Measurements from ENCODE around the gene HNF1B.

The HNF1B gene

DNA sequence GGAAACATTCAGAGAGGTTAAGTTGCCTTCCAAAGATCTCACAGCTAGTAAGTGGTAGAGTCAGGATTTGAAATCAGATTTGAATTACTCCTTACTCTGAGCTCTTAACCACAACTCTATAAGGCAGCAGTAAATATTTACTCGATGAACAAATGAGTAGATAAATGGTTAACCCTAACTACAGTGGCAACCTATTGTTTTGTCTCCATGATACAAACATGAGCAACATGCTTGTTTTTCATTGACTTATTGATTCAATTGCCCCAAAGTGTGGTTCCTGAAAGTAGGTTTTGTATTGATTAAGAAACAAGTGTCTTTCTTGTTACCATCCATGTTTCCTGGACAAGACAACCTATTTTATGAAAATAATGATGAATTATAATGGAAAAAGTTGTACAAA is 66.8 kb downstream of the HNF1B start:
- Histone ChIP-seq H3K9me3 (ENCODE audit: control extremely low read depth in 1 of 5, control insufficient read depth in 4 of 5, insufficient read depth in 2 of 5, low read depth in 1 of 5, low read length in 4 of 5) (peaks cover 0 to 5% (median 0%) of the 10 kb centered on the region in 5 experiments), H3K4me3 (ENCODE audit: control insufficient read depth in 1 of 7, extremely low read depth in 1 of 7, insufficient read depth in 4 of 7, low read depth in 2 of 7, low read length in 6 of 7) (no peak overlapping the region), H3K4me1 (ENCODE audit: control extremely low read depth in 1 of 4, control insufficient read depth in 4 of 4, insufficient read depth in 4 of 4, low read length in 3 of 4) (peaks cover 10 to 24% (median 19%) of the 10 kb centered on the region in 4 experiments), H3K27me3 (replicated peaks in 2 of 5; ENCODE audit: control insufficient read depth in 4 of 5, insufficient read depth in 5 of 5, low read length in 4 of 5) (no peaks in the 10 kb centered on the region), H3K36me3 (ENCODE audit: control insufficient read depth in 4 of 4, insufficient read depth in 4 of 4, low read length in 3 of 4) (no peaks in the 10 kb centered on the region), H3K27ac (ENCODE audit: insufficient read depth in 1 of 2, low read depth in 1 of 2, low read length in 2 of 2, poor library complexity in 1 of 2, severe bottlenecking in 2 of 2) (no peak overlapping the region)
- POLR2A ChIA-PET, result no interaction called here
- CTCF ChIA-PET, result no interaction called here
- DNase-seq, result no peak
- WGBS (ENCODE audit: insufficient coverage), result no CpG with 5 or more reads among the region's 1 CpG

DNA sequence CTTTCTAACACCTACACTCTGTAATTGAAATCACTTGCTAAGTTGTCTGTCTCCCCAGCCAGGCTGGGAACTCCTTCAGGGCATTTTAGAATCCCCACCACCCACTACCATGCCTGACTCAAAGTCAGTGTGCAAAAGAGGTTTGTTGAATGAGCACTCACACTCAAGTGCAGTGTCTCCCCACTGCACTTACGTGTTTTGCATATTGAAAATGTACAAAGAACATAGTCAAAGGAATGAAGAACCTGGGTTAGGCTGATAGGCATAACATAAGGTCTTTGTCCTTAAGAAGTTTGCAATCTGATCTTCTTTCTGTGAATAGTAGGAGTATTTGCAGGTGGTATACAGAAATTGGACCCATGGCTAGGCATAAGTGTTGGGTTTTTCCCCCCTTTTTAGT is 67.8 kb downstream of the HNF1B start:
- WGBS (ENCODE audit: insufficient coverage), result 100% methylated on average over 1 of the region's 1 CpG
- Histone ChIP-seq H3K9me3 (ENCODE audit: control extremely low read depth in 1 of 5, control insufficient read depth in 4 of 5, insufficient read depth in 2 of 5, low read depth in 1 of 5, low read length in 4 of 5) (peaks cover 0 to 5% (median 0%) of the 10 kb centered on the region in 5 experiments), H3K4me1 (ENCODE audit: control extremely low read depth in 1 of 4, control insufficient read depth in 4 of 4, insufficient read depth in 4 of 4, low read length in 3 of 4) (peaks cover 10 to 24% (median 19%) of the 10 kb centered on the region in 4 experiments), H3K4me3 (ENCODE audit: control insufficient read depth in 1 of 7, extremely low read depth in 1 of 7, insufficient read depth in 4 of 7, low read depth in 2 of 7, low read length in 6 of 7) (no peak overlapping the region), H3K27ac (ENCODE audit: insufficient read depth in 1 of 2, low read depth in 1 of 2, low read length in 2 of 2, poor library complexity in 1 of 2, severe bottlenecking in 2 of 2) (no peak overlapping the region), H3K27me3 (replicated peaks in 2 of 5; ENCODE audit: control insufficient read depth in 4 of 5, insufficient read depth in 5 of 5, low read length in 4 of 5) (no peaks in the 10 kb centered on the region), H3K36me3 (ENCODE audit: control insufficient read depth in 4 of 4, insufficient read depth in 4 of 4, low read length in 3 of 4) (no peaks in the 10 kb centered on the region)
- no peak for DNase-seq
- ChIA-PET CTCF (no interaction called here), POLR2A (no interaction called here)

DNA sequence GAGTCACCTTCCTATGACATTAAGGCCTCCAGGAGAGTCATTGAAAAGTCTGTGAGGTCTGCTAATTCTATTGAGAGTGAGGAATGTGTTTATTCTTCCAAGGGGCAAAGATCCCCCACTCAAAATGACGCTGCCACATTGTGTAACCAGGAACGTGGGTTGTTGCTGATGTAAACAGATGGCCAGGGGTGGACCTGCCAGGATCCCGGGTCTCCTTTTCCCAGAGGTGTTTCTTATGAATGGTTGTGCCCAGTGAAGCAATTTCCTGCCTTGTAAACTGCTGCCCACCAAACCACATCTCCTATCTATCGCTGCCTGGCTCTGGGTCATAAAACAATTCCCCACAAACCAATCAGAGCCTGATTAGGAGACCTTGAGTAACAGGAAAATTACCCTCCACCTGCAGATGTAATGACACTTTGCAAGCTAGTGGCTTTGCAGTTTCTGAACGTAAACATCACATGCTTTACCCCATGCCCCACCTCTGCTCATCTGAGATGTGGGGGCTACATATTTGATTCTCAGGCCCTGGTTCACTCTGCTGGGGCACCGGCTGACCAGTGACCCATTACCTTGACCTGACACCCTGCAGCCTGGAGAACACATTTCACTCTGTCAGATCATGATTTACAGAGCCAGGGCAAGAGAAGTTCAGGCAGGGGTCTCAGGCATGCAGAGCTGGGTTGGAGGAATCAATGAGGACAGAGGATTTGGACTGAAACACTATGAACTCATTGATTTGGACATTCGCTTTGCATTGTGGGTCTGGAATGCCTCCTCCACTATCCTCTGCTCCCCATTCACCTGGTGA is 68.5 kb downstream of the HNF1B start:
- Histone ChIP-seq H3K9me3 (ENCODE audit: control extremely low read depth in 1 of 5, control insufficient read depth in 4 of 5, insufficient read depth in 2 of 5, low read depth in 1 of 5, low read length in 4 of 5) (peaks cover 0 to 5% (median 0%) of the 10 kb centered on the region in 5 experiments), H3K4me1 (ENCODE audit: control extremely low read depth in 1 of 4, control insufficient read depth in 4 of 4, insufficient read depth in 4 of 4, low read length in 3 of 4) (peaks cover 10 to 24% (median 19%) of the 10 kb centered on the region in 4 experiments), H3K4me3 (ENCODE audit: control insufficient read depth in 1 of 7, extremely low read depth in 1 of 7, insufficient read depth in 4 of 7, low read depth in 2 of 7, low read length in 6 of 7) (peak overlapping the region in 1 of 7 experiments; percentile 32), H3K36me3 (ENCODE audit: control insufficient read depth in 4 of 4, insufficient read depth in 4 of 4, low read length in 3 of 4) (no peaks in the 10 kb centered on the region), H3K27ac (ENCODE audit: insufficient read depth in 1 of 2, low read depth in 1 of 2, low read length in 2 of 2, poor library complexity in 1 of 2, severe bottlenecking in 2 of 2) (no peak overlapping the region), H3K27me3 (replicated peaks in 2 of 5; ENCODE audit: control insufficient read depth in 4 of 5, insufficient read depth in 5 of 5, low read length in 4 of 5) (no peaks in the 10 kb centered on the region)
- WGBS (ENCODE audit: insufficient coverage), result 29% methylated on average over 6 of the region's 7 CpGs
- DNase-seq, result peak; percentile 67 to 94 (median 92)
- ChIA-PET CTCF (no interaction called here), POLR2A (no interaction called here)

DNA sequence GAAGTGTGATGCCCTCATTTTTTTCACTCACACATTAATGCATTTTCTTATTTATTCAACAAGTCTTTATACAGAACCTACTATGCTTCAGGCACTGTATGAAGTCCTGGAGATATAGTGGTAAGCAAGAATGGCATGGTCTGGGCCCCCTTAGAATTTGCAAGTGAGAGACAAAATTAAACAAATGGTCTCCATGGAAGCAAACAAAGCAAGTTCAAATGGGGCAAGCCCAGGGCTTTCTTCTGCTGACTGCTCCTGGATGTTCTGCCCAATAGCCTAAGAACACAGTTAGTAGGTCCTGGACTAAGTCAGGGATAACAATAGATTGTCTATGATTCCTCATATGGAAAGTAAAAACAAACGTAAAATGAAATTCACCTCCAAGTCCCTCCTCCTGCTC is 70.3 kb downstream of the HNF1B start:
- Histone ChIP-seq H3K4me3 (ENCODE audit: control insufficient read depth in 1 of 7, extremely low read depth in 1 of 7, insufficient read depth in 4 of 7, low read depth in 2 of 7, low read length in 6 of 7) (no peak overlapping the region), H3K27ac (ENCODE audit: insufficient read depth in 1 of 2, low read depth in 1 of 2, low read length in 2 of 2, poor library complexity in 1 of 2, severe bottlenecking in 2 of 2) (no peak overlapping the region), H3K4me1 (ENCODE audit: control extremely low read depth in 1 of 4, control insufficient read depth in 4 of 4, insufficient read depth in 4 of 4, low read length in 3 of 4) (peaks cover 10 to 24% (median 19%) of the 10 kb centered on the region in 4 experiments), H3K27me3 (replicated peaks in 2 of 5; ENCODE audit: control insufficient read depth in 4 of 5, insufficient read depth in 5 of 5, low read length in 4 of 5) (no peaks in the 10 kb centered on the region), H3K36me3 (ENCODE audit: control insufficient read depth in 4 of 4, insufficient read depth in 4 of 4, low read length in 3 of 4) (no peaks in the 10 kb centered on the region), H3K9me3 (ENCODE audit: control extremely low read depth in 1 of 5, control insufficient read depth in 4 of 5, insufficient read depth in 2 of 5, low read depth in 1 of 5, low read length in 4 of 5) (peaks cover 0 to 5% (median 0%) of the 10 kb centered on the region in 5 experiments)
- no CpG with 5 or more reads among the region's 1 CpG for WGBS (ENCODE audit: insufficient coverage)
- ChIA-PET CTCF (no interaction called here), POLR2A (no interaction called here)
- DNase-seq, result peak in 2 of 3 donors; percentile 44 to 46

DNA sequence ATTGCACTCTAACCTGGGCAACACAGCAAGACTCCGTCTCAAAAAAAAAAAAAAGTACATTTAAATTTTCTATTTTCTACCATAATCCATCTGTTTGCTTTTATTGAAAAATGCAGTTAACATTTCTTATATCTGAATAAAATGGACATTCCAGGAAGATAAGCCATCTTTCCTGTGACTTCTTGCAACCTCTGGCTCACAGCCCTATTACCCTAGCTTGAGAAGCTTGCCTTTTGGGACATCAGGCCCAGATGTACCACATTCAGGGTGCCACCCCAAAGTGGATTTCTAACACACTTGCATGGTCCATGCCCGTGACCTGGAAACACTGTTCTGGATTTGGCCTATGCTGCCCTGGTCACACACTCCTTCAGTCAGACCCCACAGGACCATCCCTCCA is 71.5 kb downstream of the HNF1B start:
- ChIA-PET CTCF (interaction anchor here (1.4 to 1.5 kb wide), 2 partner anchors 11 to 22 kb away, joined by 4 to 5 read pairs; no protein-coding TSS in a partner anchor), POLR2A (no interaction called here)
- no peak for DNase-seq
- H3K27me3 ChIP-seq (replicated peaks in 2 of 5; ENCODE audit: control insufficient read depth in 4 of 5, insufficient read depth in 5 of 5, low read length in 4 of 5), result no peaks in the 10 kb centered on the region
- peaks cover 10 to 24% (median 19%) of the 10 kb centered on the region in 4 experiments for H3K4me1 ChIP-seq (ENCODE audit: control extremely low read depth in 1 of 4, control insufficient read depth in 4 of 4, insufficient read depth in 4 of 4, low read length in 3 of 4)
- no peak overlapping the region for H3K27ac ChIP-seq (ENCODE audit: insufficient read depth in 1 of 2, low read depth in 1 of 2, low read length in 2 of 2, poor library complexity in 1 of 2, severe bottlenecking in 2 of 2)
- H3K36me3 ChIP-seq (ENCODE audit: control insufficient read depth in 4 of 4, insufficient read depth in 4 of 4, low read length in 3 of 4), result no peaks in the 10 kb centered on the region
- WGBS (ENCODE audit: insufficient coverage), result 100% methylated on average over 1 of the region's 2 CpGs
- H3K9me3 ChIP-seq (ENCODE audit: control extremely low read depth in 1 of 5, control insufficient read depth in 4 of 5, insufficient read depth in 2 of 5, low read depth in 1 of 5, low read length in 4 of 5), result no peaks in the 10 kb centered on the region
- H3K4me3 ChIP-seq (ENCODE audit: control insufficient read depth in 1 of 7, extremely low read depth in 1 of 7, insufficient read depth in 4 of 7, low read depth in 2 of 7, low read length in 6 of 7), result no peak overlapping the region

DNA sequence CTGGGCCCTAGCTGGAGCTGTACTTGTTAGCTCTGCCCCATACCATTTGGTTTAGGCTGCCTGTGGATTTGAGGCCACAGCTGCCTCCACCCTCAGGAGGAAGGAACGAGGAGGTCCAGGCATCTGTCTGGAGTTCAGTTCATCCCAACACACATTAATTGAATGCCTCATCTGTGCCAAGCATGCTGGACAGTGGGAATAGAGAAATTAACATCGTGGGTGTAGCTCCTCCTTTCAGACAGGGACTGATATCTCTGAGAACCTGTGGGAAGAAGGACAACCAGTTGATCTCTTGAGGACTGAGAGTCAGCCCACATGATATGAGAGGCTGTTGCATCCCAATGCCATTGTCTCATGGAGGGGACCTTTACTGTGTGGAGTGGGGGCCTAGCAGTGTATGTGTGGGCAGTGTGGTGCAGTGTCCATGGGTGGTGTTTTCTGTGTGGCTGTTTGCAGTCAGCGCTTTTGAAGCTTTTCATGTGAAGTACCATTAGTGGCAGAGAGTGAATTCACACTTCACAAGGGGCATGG is 72.2 kb downstream of the HNF1B start:
- ChIA-PET POLR2A (no interaction called here), CTCF (interaction anchor here (1.4 to 1.5 kb wide), 2 partner anchors 10 to 23 kb away, joined by 4 to 5 read pairs; no protein-coding TSS in a partner anchor)
- Histone ChIP-seq H3K36me3 (ENCODE audit: control insufficient read depth in 4 of 4, insufficient read depth in 4 of 4, low read length in 3 of 4) (no peaks in the 10 kb centered on the region), H3K9me3 (ENCODE audit: control extremely low read depth in 1 of 5, control insufficient read depth in 4 of 5, insufficient read depth in 2 of 5, low read depth in 1 of 5, low read length in 4 of 5) (no peaks in the 10 kb centered on the region), H3K4me1 (ENCODE audit: control extremely low read depth in 1 of 4, control insufficient read depth in 4 of 4, insufficient read depth in 4 of 4, low read length in 3 of 4) (peaks cover 10 to 24% (median 19%) of the 10 kb centered on the region in 4 experiments), H3K4me3 (ENCODE audit: control insufficient read depth in 1 of 7, extremely low read depth in 1 of 7, insufficient read depth in 4 of 7, low read depth in 2 of 7, low read length in 6 of 7) (no peak overlapping the region), H3K27me3 (replicated peaks in 2 of 5; ENCODE audit: control insufficient read depth in 4 of 5, insufficient read depth in 5 of 5, low read length in 4 of 5) (no peaks in the 10 kb centered on the region), H3K27ac (ENCODE audit: insufficient read depth in 1 of 2, low read depth in 1 of 2, low read length in 2 of 2, poor library complexity in 1 of 2, severe bottlenecking in 2 of 2) (no peak overlapping the region)
- 100% methylated on average over 2 of the region's 3 CpGs for WGBS (ENCODE audit: insufficient coverage)
- no peak for DNase-seq
